GM12874 (cell line): Measurements from ENCODE around the gene SSX2B.
"Not testable (repeated sequence)": the region's sequence is repeated elsewhere in the genome, so short reads cannot be mapped to it uniquely, and the experiment has no call there.

Source experiments
- TF ChIP-seq, protein P1 (sequence below): IDR thresholded peaks from 2 replicates; pipeline ENCODE4 v1.5.1; 2011; ENCODE audit warnings: low read depth, mild to moderate bottlenecking, control low read depth, low read length, moderate library complexity; ENCODE audit not compliant: insufficient read depth

Gene SSX2B

DNA sequence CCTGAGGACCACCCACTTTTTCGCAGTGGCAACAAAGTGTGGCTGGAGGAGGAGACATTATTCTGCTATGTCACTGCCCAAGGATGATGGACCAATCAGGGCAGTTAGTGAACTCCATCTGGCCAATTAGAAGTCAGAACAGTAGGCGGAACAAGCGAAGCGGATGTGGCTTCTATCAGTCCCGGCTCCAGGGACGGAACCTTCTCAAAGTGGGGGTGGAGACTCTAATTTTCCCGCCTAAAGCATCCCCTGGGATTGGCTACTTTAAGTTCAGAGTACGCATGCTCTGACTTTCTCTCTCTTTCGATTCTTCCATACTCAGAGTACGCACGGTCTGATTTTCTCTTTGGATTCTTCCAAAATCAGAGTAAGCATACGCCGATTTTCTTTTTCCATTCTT is at the start of gene SSX2B:
TSS of gene SSX2B (plus strand) at position 301 of the 400 bp plus-strand sequence. CDS start 1,429 bp downstream, outside the sequence.
- TF ChIP-seq, protein P1, sequence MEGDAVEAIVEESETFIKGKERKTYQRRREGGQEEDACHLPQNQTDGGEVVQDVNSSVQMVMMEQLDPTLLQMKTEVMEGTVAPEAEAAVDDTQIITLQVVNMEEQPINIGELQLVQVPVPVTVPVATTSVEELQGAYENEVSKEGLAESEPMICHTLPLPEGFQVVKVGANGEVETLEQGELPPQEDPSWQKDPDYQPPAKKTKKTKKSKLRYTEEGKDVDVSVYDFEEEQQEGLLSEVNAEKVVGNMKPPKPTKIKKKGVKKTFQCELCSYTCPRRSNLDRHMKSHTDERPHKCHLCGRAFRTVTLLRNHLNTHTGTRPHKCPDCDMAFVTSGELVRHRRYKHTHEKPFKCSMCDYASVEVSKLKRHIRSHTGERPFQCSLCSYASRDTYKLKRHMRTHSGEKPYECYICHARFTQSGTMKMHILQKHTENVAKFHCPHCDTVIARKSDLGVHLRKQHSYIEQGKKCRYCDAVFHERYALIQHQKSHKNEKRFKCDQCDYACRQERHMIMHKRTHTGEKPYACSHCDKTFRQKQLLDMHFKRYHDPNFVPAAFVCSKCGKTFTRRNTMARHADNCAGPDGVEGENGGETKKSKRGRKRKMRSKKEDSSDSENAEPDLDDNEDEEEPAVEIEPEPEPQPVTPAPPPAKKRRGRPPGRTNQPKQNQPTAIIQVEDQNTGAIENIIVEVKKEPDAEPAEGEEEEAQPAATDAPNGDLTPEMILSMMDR, result not testable (repeated sequence)

GRCh38 chrX:52707078-52707477 is 44.0 kb upstream of the SSX2B start, which contains the start of gene SSX2:
TSS of gene SSX2 (minus strand) at chrX:52707178. CDS start at chrX:52705749, 1,429 bp downstream.
- TF ChIP-seq, protein P1, result not testable (repeated sequence)

DNA sequence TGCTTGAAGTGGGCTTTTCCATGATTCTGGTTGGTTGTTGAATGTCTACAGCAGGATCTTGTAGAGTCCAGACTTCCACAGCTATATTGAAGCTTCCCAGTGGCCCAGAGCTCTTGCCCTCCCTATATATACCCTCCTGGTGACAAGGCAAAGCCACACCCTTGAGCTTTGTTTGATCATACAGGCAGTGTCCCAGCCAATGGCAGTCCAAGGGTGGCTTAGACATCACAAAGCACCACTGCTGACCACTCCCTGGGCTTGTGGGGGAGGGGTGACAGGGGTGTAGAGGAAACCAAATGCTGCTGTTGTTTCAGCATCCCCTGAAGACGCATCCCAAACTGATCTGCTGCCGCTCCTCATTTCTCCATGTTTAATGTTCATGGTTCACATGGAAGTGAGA is 46.3 kb downstream of the SSX2B start, which contains the start of gene SPANXN5:
TSS of gene SPANXN5 (minus strand) at position 101 of the 400 bp plus-strand sequence. CDS start at position 22, 79 bp downstream.
- TF ChIP-seq, protein P1, result not testable (repeated sequence)
